ENCODE data around the gene ASCC1. TPM values are rescaled to one million over a fixed set of nuclear protein-coding genes. Genes with fewer than 3 reads are reported as not detected.

The ASCC1 gene
- total and polyA plus RNA-seq, 2 of the 4 experiments (the other 2 are of a cell fraction) = 15.9 to 21.0 TPM

- no peak overlapping the region for H3K56ac ChIP-seq (ENCODE audit: extremely low read depth, insufficient read depth, low read length)
- H3K14ac ChIP-seq (replicated peaks; ENCODE audit: low read depth, low read length) = no peak overlapping the region
- ChIA-PET CTCF (no interaction called here), POLR2A (ENCODE audit: unreplicated experiment) (interaction anchor here (0.6 kb wide), 1 partner anchor 52 kb away, joined by 3 read pairs; no protein-coding TSS in a partner anchor)
- dilution Hi-C loops (cut with HindIII; ENCODE audit: low sequenced_read_pairs, unreplicated experiment) = no loop called here
- H4K5ac ChIP-seq (ENCODE audit: low read depth, low read length) = no peak overlapping the region
- no peak overlapping the region for H3K18ac ChIP-seq (ENCODE audit: low read depth, low read length)
- no peaks in the 10 kb centered on the region for H3K9me3 ChIP-seq (ENCODE audit: control insufficient read depth, insufficient read depth, low read length)
- no peak overlapping the region for H2BK20ac ChIP-seq (ENCODE audit: low read depth, low read length)
- peaks cover 5% of the 10 kb centered on the region; the same call in 1 of the 2 replicates for H3K4me1 ChIP-seq (ENCODE audit: control insufficient read depth, insufficient read depth, low read length)
- peaks cover 8% of the 10 kb centered on the region; the same call in 1 of the 2 replicates for H3K36me3 ChIP-seq (ENCODE audit: control insufficient read depth, insufficient read depth, low read length)
- H3K23ac ChIP-seq (ENCODE audit: low read depth, low read length) = no peak overlapping the region
- H2AFZ ChIP-seq (replicated peaks; ENCODE audit: low read length, poor library complexity) = no peak overlapping the region
- BruUV-seq (replicated peaks) = no TSS peak
- H2BK15ac ChIP-seq (ENCODE audit: low read depth, low read length) = no peak overlapping the region
- ATAC-seq (ENCODE audit: low read depth) (no peak), DNase-seq (no peak)
- H4K8ac ChIP-seq (ENCODE audit: low read depth in 2 of 2, low read length in 2 of 2) = no peak overlapping the region
- no peaks in the 10 kb centered on the region; the same call in 1 of the 2 replicates for H4K20me1 ChIP-seq (ENCODE audit: insufficient read depth, low read length)
- H3K4me2 ChIP-seq (ENCODE audit: low read depth, low read length) = no peak overlapping the region
- H3K9me1 ChIP-seq (ENCODE audit: insufficient read depth, low read length) = peaks cover 5% of the 10 kb centered on the region; the same call in 1 of the 2 replicates
- no peak overlapping the region for H4K91ac ChIP-seq (ENCODE audit: insufficient read depth, low read depth, low read length)
- H3K27me3 ChIP-seq (ENCODE audit: control insufficient read depth, insufficient read depth, low read length) = no peaks in the 10 kb centered on the region
- H2BK120ac ChIP-seq (ENCODE audit: low read depth, low read length) = no peak overlapping the region
- intact Hi-C loops (cut with micrococcal nuclease) = no loop called here
- no peak overlapping the region for H2BK5ac ChIP-seq (ENCODE audit: low read depth, low read length, poor library complexity, severe bottlenecking)
- in situ Hi-C loops (cut with MboI; ENCODE audit: low sequenced_read_pairs) = no loop called here
- no peak overlapping the region for H3K27ac ChIP-seq (ENCODE audit: insufficient read depth, low read length)
- H2AK9ac ChIP-seq (replicated peaks; ENCODE audit: low read depth, low read length, poor library complexity) = no peak overlapping the region
- H3K4me3 ChIP-seq (ENCODE audit: insufficient read depth, low read depth, low read length) = no peak overlapping the region
- H3K79me1 ChIP-seq (ENCODE audit: low read depth in 1 of 2, low read length in 2 of 2) = peaks cover 17 to 40% of the 10 kb centered on the region in 2 experiments
- TF ChIP-seq RAD21 (IDR thresholded peaks at IDR 0.05; ENCODE audit: low read length) = no peak
- no peak overlapping the region for H2AK5ac ChIP-seq (ENCODE audit: low read depth, low read length)
- H3K9ac ChIP-seq (ENCODE audit: low read depth, low read length) = no peak overlapping the region
- WGBS, 2 experiments (ENCODE audit: extremely low coverage in 2 of 2, insufficient read length in 1 of 2) = no CpG with 5 or more reads among the region's 1 CpG
- H3K4ac ChIP-seq (ENCODE audit: low read depth, low read length) = no peak overlapping the region
Observed at GRCh38 chr10:72221278-72221677, 5.2 kb upstream of the ASCC1 start.

Data from IMR-90 (cell line).